ENCODE results near the gene ALKBH7.
A peak's percentile ranks its signal among the peaks of the same experiment; 100 is the strongest.

The ALKBH7 gene

GRCh38 chr19:6402058-6402457 is 29.5 kb downstream of the ALKBH7 start:
- no peak for DNase-seq (ENCODE audit: low read depth)

- DNase-seq (ENCODE audit: low read depth), result no peak
Observed at GRCh38 chr19:6402837-6403608, 30.4 kb downstream of the ALKBH7 start.

GRCh38 chr19:6406401-6406800 is 33.8 kb downstream of the ALKBH7 start:
- no peak for DNase-seq (ENCODE audit: low read depth)

DNA sequence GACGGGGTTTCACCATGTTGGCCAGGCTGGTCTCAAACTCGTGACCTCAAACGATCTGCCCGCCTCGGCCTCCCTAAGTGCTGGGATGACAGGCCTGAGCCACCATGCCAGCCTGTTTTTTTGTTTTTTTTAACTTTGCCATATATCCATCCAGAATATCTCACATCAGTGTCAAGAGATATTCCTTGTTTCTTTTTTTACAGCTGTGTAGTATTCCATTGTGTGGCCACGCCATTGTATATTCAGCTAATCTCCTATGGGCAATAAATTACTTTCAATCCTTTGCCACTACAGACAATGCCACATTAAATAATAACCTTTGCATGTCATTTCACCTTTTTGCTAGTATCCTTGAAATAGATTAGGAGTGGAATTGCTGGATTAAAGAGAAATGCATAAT is 36.8 kb downstream of the ALKBH7 start:
- no peak for DNase-seq (ENCODE audit: low read depth)

GRCh38 chr19:6412061-6412446 is 39.5 kb downstream of the ALKBH7 start:
- DNase-seq (ENCODE audit: low read depth), result no peak

DNA sequence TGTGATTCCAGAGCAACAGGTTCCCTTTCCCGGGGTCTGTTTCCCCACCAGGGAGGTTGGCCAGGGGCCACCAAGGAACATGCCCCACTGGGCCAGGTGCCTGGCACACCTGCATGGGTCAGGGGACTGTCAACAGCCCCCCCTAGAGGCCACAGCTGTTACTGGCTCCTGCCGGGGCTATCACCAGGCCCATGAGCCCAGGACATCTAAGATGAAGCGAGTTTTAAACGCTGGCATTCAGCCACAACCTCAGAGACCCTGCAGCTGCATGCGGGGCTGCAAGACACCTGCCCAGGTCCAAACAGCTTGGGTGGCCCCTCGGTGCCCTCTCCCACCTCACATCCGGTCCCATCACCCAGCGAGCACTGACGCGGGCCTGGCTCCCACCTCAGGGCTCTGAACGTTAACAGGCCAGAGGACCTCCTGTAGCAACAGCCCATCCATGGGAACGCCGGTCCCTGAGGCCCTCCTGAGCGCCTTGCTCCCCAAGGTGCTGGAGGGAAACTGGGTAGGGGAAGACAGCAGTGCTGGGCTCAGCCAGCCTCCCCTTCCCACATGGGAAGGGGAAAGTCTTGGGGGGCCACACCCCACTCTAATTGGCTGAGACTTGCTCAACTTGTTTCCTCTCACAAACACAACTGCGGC is 40.0 kb downstream of the ALKBH7 start:
- no peak for DNase-seq (ENCODE audit: low read depth)

GRCh38 chr19:6413291-6413690 is 40.7 kb downstream of the ALKBH7 start:
- no peak for DNase-seq (ENCODE audit: low read depth)

GRCh38 chr19:6413721-6414643 is 41.4 kb downstream of the ALKBH7 start:
- no peak for DNase-seq (ENCODE audit: low read depth)

DNA sequence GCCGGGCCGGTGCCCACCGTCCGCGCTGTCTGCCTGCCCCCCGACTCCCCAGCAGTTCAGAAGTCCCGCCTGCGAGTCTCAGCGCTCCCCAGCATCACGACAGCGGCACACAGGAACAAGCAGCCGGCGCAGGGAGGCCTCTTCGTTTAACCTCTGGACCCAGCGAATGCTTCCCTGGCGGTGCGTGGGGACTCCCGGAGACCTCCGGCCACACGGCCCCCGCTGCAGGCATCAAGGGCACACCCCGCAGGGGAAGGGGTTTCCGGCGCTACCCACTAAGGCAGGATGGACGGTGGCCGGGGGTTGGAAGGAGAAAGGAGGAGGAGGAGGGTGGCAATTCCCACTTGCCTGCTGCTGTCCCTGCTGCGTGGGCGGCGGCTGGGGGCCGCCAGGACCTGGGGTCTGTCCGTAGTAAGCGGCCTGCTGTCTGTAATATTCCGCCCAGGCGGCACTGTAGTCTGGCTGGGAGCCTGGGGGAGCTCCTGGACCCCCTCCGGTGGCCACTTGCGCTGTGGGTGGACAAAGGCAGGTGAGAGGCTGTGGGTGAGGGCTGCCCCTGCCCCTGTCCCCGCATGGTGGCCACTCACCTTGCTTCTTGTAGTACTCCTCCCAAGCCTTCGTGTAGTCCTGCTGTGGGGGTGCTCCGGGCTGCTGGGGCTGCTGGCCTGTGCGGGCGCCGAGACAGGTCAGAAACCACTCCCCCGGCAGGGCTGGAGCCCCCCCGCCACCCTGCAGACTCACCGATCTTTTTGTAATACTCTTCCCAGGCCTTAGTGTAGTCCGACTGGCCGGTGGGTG is 42.4 kb downstream of the ALKBH7 start:
- no peak for DNase-seq (ENCODE audit: low read depth)

GRCh38 chr19:6415591-6416190 is 43.1 kb downstream of the ALKBH7 start:
- DNase-seq (ENCODE audit: low read depth), result no peak

GRCh38 chr19:6416658-6417405 is 44.2 kb downstream of the ALKBH7 start:
- DNase-seq (ENCODE audit: low read depth), result no peak

DNA sequence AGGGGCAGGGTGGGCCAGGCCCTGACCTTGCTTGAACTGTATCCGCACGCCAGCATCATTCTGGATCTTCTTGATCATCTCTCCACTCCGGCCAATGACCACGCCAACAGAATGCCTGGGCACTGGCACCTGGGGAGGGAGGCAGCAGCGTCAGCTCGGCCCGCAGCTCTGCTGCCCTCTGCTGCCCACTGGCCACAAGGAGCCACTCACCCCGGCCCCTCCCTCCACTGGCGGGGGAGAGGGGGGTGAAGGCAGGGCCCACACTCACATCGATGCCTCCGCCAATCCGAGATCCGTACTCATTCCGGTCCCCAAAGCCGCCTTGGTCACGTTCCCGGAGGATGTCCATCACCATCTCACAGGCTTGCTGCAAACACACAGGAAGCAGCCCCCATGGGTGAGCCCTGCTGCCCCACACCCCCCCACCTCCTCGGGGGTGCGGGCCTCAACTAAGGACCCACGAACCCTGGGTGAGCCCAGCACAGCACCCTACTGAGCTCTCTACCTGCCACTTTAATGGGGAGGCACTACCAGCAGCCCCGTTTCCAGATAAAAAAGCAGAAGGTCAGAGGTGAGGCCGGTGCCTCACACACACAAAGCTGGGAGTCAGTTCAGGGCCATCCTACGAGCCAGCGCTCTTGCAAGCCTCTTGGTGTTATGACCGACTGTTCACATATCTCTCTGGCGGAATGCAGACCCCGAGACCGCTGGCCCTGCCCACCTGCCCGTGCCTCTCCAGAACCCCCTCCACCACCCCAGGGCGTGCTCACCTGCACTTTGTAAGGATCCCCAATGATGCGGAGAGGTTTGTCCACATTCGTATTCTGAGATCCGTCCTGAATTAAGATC is 45.3 kb downstream of the ALKBH7 start:
- no peak for DNase-seq (ENCODE audit: low read depth)

GRCh38 chr19:6418562-6418932 is 46.0 kb downstream of the ALKBH7 start:
- no peak for DNase-seq (ENCODE audit: low read depth)

DNA sequence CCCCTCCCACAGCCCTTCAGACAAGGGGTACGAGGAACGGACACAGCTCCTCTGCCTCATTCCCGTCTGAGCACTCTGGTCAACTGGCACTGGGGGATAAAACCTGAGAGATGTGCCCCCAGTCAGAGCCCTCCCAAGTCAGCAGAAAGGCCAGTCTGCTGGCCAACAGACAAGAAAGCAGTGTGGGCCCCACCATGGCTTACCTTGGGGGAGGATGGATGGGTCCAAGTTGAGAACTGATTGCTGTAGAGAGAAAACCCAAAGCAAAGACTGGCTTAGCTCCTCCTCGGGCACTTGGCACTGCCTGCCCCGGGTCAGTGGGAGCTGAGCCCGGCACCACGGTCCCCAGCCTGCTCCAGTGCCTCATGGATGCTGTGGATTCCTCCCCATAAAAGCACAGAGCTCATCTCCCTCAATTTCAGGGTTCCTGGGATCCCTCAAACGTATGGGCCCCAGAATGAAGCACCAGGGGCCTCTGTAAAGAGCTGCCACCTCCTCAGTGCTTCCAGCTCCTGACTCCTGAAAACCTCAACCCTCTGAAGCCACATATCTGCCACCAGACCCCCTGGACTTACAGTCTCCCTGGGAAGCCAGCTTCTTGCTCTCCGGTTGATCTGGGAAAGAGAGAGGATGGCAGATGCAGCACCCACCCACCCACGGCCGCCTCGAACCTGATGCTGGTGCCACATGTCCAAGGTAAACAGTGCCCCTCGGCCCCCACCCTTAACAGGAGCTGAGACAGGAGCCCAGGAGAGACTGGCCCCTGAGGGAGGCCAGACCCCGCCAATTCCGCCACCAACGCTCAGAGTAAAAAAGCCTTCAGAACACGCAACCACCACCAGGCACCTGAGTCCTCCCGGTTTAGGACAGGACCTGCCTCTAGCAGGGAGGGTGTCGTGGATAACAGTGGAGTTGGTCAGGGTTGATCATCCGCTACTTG is 48.8 kb downstream of the ALKBH7 start:
- no peak for DNase-seq (ENCODE audit: low read depth)

- DNase-seq (ENCODE audit: low read depth), result peak; percentile 8
Observed at GRCh38 chr19:6423499-6424194, 51.1 kb downstream of the ALKBH7 start.

DNA sequence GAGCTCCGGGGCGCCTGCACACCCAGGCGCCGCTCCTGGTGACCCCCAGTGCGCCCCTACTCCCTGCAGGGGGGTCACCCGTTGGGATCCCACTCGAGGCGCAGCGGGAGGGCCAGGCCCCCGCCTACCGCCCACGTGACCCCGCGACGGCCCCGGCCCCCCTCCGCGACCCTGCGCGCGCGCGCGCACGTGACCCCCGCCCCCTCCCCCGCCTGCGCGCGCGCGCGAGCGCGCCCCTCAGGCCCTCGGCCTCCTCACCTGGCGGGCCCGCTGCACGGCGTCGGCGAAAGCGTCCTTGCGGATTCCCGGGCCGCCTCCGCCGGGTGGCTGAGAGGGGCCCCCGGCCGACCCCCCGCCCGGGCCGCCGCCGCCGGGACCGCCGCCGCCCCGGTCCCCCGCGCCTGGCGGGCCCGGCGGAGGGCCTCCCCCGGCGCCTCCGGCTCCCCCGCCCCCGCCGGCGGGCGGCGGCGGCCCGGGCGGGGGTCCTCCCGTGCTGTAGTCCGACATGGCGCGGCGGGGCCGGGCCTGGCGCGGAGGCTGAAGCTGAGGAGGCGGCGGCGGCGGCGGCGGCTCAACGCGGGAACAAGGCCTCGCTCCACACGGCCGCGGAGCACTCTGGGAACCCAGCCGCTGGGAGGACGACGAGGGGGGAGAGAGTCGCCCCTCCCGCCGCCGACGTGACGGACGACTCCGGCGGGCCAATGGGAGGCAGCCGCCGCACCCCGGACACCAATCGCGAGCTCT is 51.8 kb downstream of the ALKBH7 start, which contains the start of gene KHSRP:
Gene KHSRP, minus strand, starts transcription at position 617 of the 744 bp plus-strand sequence. Its CDS starts 110 bp downstream, at position 507.
- DNase-seq (ENCODE audit: low read depth), result no peak
